ES-I3 (cell line): Measurements from ENCODE around the gene GLIPR1.
"Not testable (repeated sequence)": the region's sequence is repeated elsewhere in the genome, so short reads cannot be mapped to it uniquely, and the experiment has no call there.

Source experiments
- H3K36me3 ChIP-seq: 2 replicates; pipeline ENCODE4 v1.6.1; 2013; ENCODE audit warnings: mild to moderate bottlenecking, low read length, control low read depth, moderate library complexity; ENCODE audit not compliant: insufficient read depth
- H3K4me1 ChIP-seq: 2 replicates; pipeline ENCODE4 v1.6.1; 2013; ENCODE audit warnings: mild to moderate bottlenecking, control low read depth, low read length; ENCODE audit not compliant: insufficient read depth
- H3K9ac ChIP-seq: 2 replicates; pipeline ENCODE4 v1.6.1; 2013; ENCODE audit warnings: low read depth, mild to moderate bottlenecking, low read length, moderate library complexity
- H3K9me3 ChIP-seq: 2 replicates; pipeline ENCODE4 v1.6.1; 2013; ENCODE audit warnings: mild to moderate bottlenecking, low read length, moderate library complexity; ENCODE audit not compliant: control insufficient read depth, insufficient read depth

Gene GLIPR1

GRCh38 chr12:75452675-75453330 is 27.8 kb upstream of the GLIPR1 start:
- no peaks in the 10 kb centered on the region for H3K4me1 ChIP-seq
- no peak overlapping the region for H3K9ac ChIP-seq
- no peaks in the 10 kb centered on the region; the same call in 1 of the 2 replicates for H3K9me3 ChIP-seq
- no peaks in the 10 kb centered on the region for H3K36me3 ChIP-seq

- no peaks in the 10 kb centered on the region for H3K36me3 ChIP-seq
- H3K9me3 ChIP-seq, result peaks cover 2% of the 10 kb centered on the region; the same call in 1 of the 2 replicates
- H3K9ac ChIP-seq, result no peak overlapping the region
- H3K4me1 ChIP-seq, result no peaks in the 10 kb centered on the region
Observed at GRCh38 chr12:75455839-75456238, 24.7 kb upstream of the GLIPR1 start.

- H3K9ac ChIP-seq, result no peak overlapping the region
- H3K36me3 ChIP-seq, result no peaks in the 10 kb centered on the region
- no peaks in the 10 kb centered on the region for H3K4me1 ChIP-seq
- peaks cover 2% of the 10 kb centered on the region; the same call in 1 of the 2 replicates for H3K9me3 ChIP-seq
Observed at GRCh38 chr12:75457191-75457590, 23.4 kb upstream of the GLIPR1 start.

GRCh38 chr12:75457866-75458265 is 22.7 kb upstream of the GLIPR1 start:
- H3K9me3 ChIP-seq, H3K4me1 ChIP-seq, H3K9ac ChIP-seq: not testable (repeated sequence)

GRCh38 chr12:75459755-75460154 is 20.8 kb upstream of the GLIPR1 start:
- Histone ChIP-seq H3K4me1 (no peaks in the 10 kb centered on the region), H3K36me3 (no peaks in the 10 kb centered on the region), H3K9me3 (peaks cover 7% of the 10 kb centered on the region), H3K9ac (no peak overlapping the region)

More at GRCh38 chr12:75457866-75458265, 22.7 kb upstream of the GLIPR1 start:
- not testable (repeated sequence) for H3K36me3 ChIP-seq

- no peaks in the 10 kb centered on the region for H3K36me3 ChIP-seq
- no peaks in the 10 kb centered on the region for H3K4me1 ChIP-seq
- H3K9me3 ChIP-seq, result peaks cover 7% of the 10 kb centered on the region
- H3K9ac ChIP-seq, result no peak overlapping the region
Observed at GRCh38 chr12:75460204-75460603, 20.4 kb upstream of the GLIPR1 start.

GRCh38 chr12:75471902-75472890 is 8.4 kb upstream of the GLIPR1 start:
- no peaks in the 10 kb centered on the region for H3K9me3 ChIP-seq
- no peaks in the 10 kb centered on the region; the same call in 1 of the 2 replicates for H3K4me1 ChIP-seq
- H3K9ac ChIP-seq, result no peak overlapping the region
- no peaks in the 10 kb centered on the region for H3K36me3 ChIP-seq

GRCh38 chr12:75474116-75474515 is 6.4 kb upstream of the GLIPR1 start:
- no peaks in the 10 kb centered on the region; the same call in 1 of the 2 replicates for H3K4me1 ChIP-seq
- no peaks in the 10 kb centered on the region for H3K9me3 ChIP-seq
- H3K36me3 ChIP-seq, result no peaks in the 10 kb centered on the region
- H3K9ac ChIP-seq, result no peak overlapping the region

GRCh38 chr12:75476071-75476470 is 4.5 kb upstream of the GLIPR1 start:
- peaks cover 2% of the 10 kb centered on the region; the same call in 1 of the 2 replicates for H3K4me1 ChIP-seq

GRCh38 chr12:75477137-75477536 is 3.4 kb upstream of the GLIPR1 start:
- Histone ChIP-seq H3K9me3 (no peaks in the 10 kb centered on the region), H3K36me3 (no peaks in the 10 kb centered on the region), H3K4me1 (peaks cover 10% of the 10 kb centered on the region; the same call in 1 of the 2 replicates), H3K9ac (no peak overlapping the region)

More at GRCh38 chr12:75476071-75476470, 4.5 kb upstream of the GLIPR1 start:
- no peaks in the 10 kb centered on the region for H3K36me3 ChIP-seq
- no peak overlapping the region for H3K9ac ChIP-seq
- H3K9me3 ChIP-seq, result no peaks in the 10 kb centered on the region

- Histone ChIP-seq H3K9ac (no peak overlapping the region), H3K4me1 (peaks cover 10% of the 10 kb centered on the region; the same call in 1 of the 2 replicates), H3K9me3 (no peaks in the 10 kb centered on the region), H3K36me3 (no peaks in the 10 kb centered on the region)
Observed at GRCh38 chr12:75478116-75478794, 2.3 kb upstream of the GLIPR1 start.

- Histone ChIP-seq H3K9me3 (no peaks in the 10 kb centered on the region), H3K36me3 (no peaks in the 10 kb centered on the region), H3K4me1 (peaks cover 25% of the 10 kb centered on the region), H3K9ac (no peak overlapping the region)
Observed at GRCh38 chr12:75479963-75480461, 543 bp upstream of the GLIPR1 start.

GRCh38 chr12:75481013-75481705 is 604 bp downstream of the GLIPR1 start:
- no peaks in the 10 kb centered on the region for H3K36me3 ChIP-seq
- no peaks in the 10 kb centered on the region for H3K9me3 ChIP-seq
- H3K4me1 ChIP-seq, result peaks cover 27% of the 10 kb centered on the region
- peak overlapping the region; percentile 22; the same call in 1 of the 2 replicates for H3K9ac ChIP-seq
